ENCODE measurements around the gene FILIP1. TPM values are rescaled to one million over a fixed set of nuclear protein-coding genes. Genes with fewer than 3 reads are reported as not detected.

The FILIP1 gene
- total and polyA plus RNA-seq, 2 of the 4 experiments (the other 2 are of a cell fraction), result under 0.01 to 0.03 TPM

GRCh38 chr6:75463908-75464307, 29.7 kb downstream of the FILIP1 start:
- peaks cover 2% of the 10 kb centered on the region; the same call in 1 of the 2 replicates for H3K4me1 ChIP-seq (ENCODE audit: control insufficient read depth, insufficient read depth, low read length)
- H3K18ac ChIP-seq (ENCODE audit: low read depth, low read length), result no peak overlapping the region
- TF ChIP-seq CHD1 (IDR thresholded peaks at IDR 0.05; ENCODE audit: low read depth, low read length), result no peak
- TF ChIP-seq ELK1 (IDR thresholded peaks at IDR 0.05; ENCODE audit: borderline replicate concordance, low read depth, low read length), result no peak
- no peak for TF ChIP-seq POLR2A (IDR thresholded peaks at IDR 0.05; ENCODE audit: low read depth, low read length)
- no peak for TF ChIP-seq CEBPB (IDR thresholded peaks at IDR 0.05; ENCODE audit: low read depth, low read length)
- no peak for TF ChIP-seq MXI1 (IDR thresholded peaks at IDR 0.05; ENCODE audit: borderline replicate concordance, low read depth, low read length)
- no peak for TF ChIP-seq MAZ (IDR thresholded peaks at IDR 0.05; ENCODE audit: borderline replicate concordance, low read depth, low read length)
- no peak for TF ChIP-seq FOS (IDR thresholded peaks at IDR 0.05; ENCODE audit: low read depth, low read length)
- TF ChIP-seq BHLHE40 (IDR thresholded peaks at IDR 0.05; ENCODE audit: low read depth, low read length), result no peak
- TF ChIP-seq USF2 (IDR thresholded peaks at IDR 0.05; ENCODE audit: low read depth, low read length), result no peak
- no peak for TF ChIP-seq CTCF (conservative IDR thresholded peaks at IDR 0.05; ENCODE audit: low read depth, low read length)
- no peak for TF ChIP-seq RAD21 (IDR thresholded peaks at IDR 0.05; ENCODE audit: low read length)
- no peak for TF ChIP-seq SMC3 (IDR thresholded peaks at IDR 0.05; ENCODE audit: low read depth, low read length)
- no peak for TF ChIP-seq NFE2L2 (IDR thresholded peaks at IDR 0.05; ENCODE audit: low read depth, low read length)
- no peak for TF ChIP-seq RCOR1 (IDR thresholded peaks at IDR 0.05; ENCODE audit: insufficient replicate concordance, low read length)
- TF ChIP-seq MAFK (IDR thresholded peaks at IDR 0.05; ENCODE audit: low read depth, low read length), result no peak
- TF ChIP-seq RFX5 (IDR thresholded peaks at IDR 0.05; ENCODE audit: low read depth, low read length), result no peak
- 0 out of 2 replicates have a peak, but pooled peaks cover 3% of the 10 kb centered on the region for H3K9me1 ChIP-seq (ENCODE audit: insufficient read depth, low read length)
- no peak overlapping the region for H3K4me2 ChIP-seq (ENCODE audit: low read depth, low read length)
- H3K27ac ChIP-seq (ENCODE audit: insufficient read depth, low read length), result no peak overlapping the region
- no peak overlapping the region for H2BK15ac ChIP-seq (ENCODE audit: low read depth, low read length)
- H2BK5ac ChIP-seq (ENCODE audit: low read depth, low read length, poor library complexity, severe bottlenecking), result no peak overlapping the region
- in situ Hi-C loops (cut with MboI; ENCODE audit: low sequenced_read_pairs) (no loop called here), dilution Hi-C loops (cut with HindIII; ENCODE audit: low sequenced_read_pairs, unreplicated experiment) (no loop called here), intact Hi-C loops (cut with micrococcal nuclease) (no loop called here)
- H4K20me1 ChIP-seq (ENCODE audit: insufficient read depth, low read length), result no peaks in the 10 kb centered on the region
- ATAC-seq (ENCODE audit: low read depth) (no peak), DNase-seq (no peak)
- H2BK120ac ChIP-seq (ENCODE audit: low read depth, low read length), result no peak overlapping the region
- no peaks in the 10 kb centered on the region for H3K79me1 ChIP-seq (ENCODE audit: low read depth in 1 of 2, low read length in 2 of 2)
- ChIA-PET CTCF (no interaction called here), POLR2A (ENCODE audit: unreplicated experiment) (no interaction called here)
- no peak overlapping the region for H3K56ac ChIP-seq (ENCODE audit: extremely low read depth, insufficient read depth, low read length)
- BruUV-seq (replicated peaks), result no TSS peak
- no peak overlapping the region for H4K91ac ChIP-seq (ENCODE audit: insufficient read depth, low read depth, low read length)
- no peak overlapping the region for H4K8ac ChIP-seq (ENCODE audit: low read depth in 2 of 2, low read length in 2 of 2)
- no peak overlapping the region for H2BK20ac ChIP-seq (ENCODE audit: low read depth, low read length)
- no peak overlapping the region for H4K5ac ChIP-seq (ENCODE audit: low read depth, low read length)
- no peak overlapping the region for H2AK5ac ChIP-seq (ENCODE audit: low read depth, low read length)
- H3K14ac ChIP-seq (replicated peaks; ENCODE audit: low read depth, low read length), result no peak overlapping the region
- WGBS, 2 experiments (ENCODE audit: extremely low coverage in 2 of 2, insufficient read length in 1 of 2), result no CpG with 5 or more reads among the region's 1 CpG
- no peak overlapping the region for H3K4me3 ChIP-seq (ENCODE audit: insufficient read depth, low read depth, low read length)
- H2AK9ac ChIP-seq (replicated peaks; ENCODE audit: low read depth, low read length, poor library complexity), result no peak overlapping the region
- no peak overlapping the region for H3K4ac ChIP-seq (ENCODE audit: low read depth, low read length)
- no peaks in the 10 kb centered on the region for H3K27me3 ChIP-seq (ENCODE audit: control insufficient read depth, insufficient read depth, low read length)
- no peak overlapping the region for H3K9ac ChIP-seq (ENCODE audit: low read depth, low read length)
- no peaks in the 10 kb centered on the region for H3K36me3 ChIP-seq (ENCODE audit: control insufficient read depth, insufficient read depth, low read length)
- H3K23ac ChIP-seq (ENCODE audit: low read depth, low read length), result no peak overlapping the region
- no peaks in the 10 kb centered on the region for H3K9me3 ChIP-seq (ENCODE audit: control insufficient read depth, insufficient read depth, low read length)
- H2AFZ ChIP-seq (replicated peaks; ENCODE audit: low read length, poor library complexity), result no peak overlapping the region

Measured in IMR-90 (cell line).